ENCODE data around the gene SLC6A15.

The SLC6A15 gene

DNA sequence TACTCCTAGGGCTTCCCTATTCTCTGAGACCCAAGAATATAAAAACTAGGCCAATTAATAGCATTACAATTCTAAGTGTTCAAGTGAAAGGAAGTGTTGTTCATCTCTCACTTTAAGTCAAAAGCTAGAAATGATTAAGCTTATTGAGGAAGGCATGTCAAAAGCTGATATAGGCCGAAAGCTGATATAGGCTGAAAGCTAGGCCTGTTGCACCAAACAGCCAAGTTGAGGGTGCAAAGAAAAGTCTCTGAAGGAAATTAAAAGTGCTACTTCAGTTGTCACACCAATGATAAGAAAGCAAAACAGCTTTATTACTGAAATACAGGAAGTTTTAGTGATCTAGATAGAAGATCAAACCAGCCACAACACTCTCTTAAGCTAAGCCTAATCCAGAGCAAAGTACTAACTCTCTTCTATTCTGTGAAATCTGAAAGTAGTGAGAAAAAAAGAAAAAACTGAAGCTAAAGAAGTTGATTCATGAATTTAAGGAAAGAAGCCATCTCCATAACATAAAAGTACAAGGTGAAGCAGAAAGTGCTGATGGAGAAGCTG, 68.9 kb downstream of the SLC6A15 start:
- TF ChIP-seq GATA2 (IDR thresholded peaks at IDR 0.05; ENCODE audit: low read depth, low read length) (no peak), GATA3 (IDR thresholded peaks at IDR 0.05; ENCODE audit: low read depth, low read length) (no peak)

DNA sequence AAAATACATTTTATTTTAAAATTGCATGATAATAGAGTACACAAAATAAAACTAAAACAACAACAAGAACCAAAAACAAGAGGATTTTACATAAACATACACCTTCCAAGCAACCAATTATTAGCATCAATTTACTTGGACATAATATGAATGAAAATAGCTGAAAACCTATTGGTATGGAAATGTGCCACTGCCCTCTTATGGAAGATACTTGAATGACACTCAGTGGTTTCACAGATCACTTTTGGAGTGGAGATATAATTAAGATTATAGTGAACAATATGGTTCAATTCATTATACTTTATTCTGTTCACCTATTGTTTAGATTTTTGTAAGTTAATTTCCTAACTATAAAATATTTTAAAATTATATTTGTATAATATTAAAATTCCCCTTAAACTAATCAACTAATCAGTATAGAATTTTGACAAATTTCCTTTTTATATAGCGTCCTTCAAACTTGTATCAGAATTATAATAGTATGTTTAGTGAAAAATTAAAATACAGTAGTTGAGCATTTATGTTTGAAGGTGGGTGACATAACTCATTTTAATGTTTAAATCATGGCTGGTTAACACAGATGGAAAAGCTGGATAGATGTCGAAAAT, 70.1 kb downstream of the SLC6A15 start:
- no peak for TF ChIP-seq GATA3 (IDR thresholded peaks at IDR 0.05; ENCODE audit: low read depth, low read length)
- no peak for TF ChIP-seq GATA2 (IDR thresholded peaks at IDR 0.05; ENCODE audit: low read depth, low read length)

DNA sequence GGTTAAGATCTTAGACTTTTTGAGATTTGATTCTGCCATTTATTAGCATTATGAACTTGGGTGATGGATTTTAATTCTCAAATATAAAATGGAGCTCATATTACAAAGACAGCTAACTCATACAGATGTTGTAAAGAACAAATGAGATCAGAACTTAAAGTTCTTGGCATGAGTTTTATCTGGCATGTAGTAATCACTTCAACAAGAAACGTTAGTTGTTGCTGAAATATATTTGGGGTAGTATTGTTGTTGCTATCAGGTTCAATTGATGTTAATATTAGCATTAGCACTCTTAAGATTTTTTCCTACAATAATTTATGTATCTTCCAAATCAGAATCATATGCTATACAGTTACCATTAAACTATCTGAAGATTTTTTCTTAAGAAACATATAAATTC, 71.0 kb downstream of the SLC6A15 start:
- TF ChIP-seq GATA3 (IDR thresholded peaks at IDR 0.05; ENCODE audit: low read depth, low read length), result no peak
- no peak for TF ChIP-seq GATA2 (IDR thresholded peaks at IDR 0.05; ENCODE audit: low read depth, low read length)

DNA sequence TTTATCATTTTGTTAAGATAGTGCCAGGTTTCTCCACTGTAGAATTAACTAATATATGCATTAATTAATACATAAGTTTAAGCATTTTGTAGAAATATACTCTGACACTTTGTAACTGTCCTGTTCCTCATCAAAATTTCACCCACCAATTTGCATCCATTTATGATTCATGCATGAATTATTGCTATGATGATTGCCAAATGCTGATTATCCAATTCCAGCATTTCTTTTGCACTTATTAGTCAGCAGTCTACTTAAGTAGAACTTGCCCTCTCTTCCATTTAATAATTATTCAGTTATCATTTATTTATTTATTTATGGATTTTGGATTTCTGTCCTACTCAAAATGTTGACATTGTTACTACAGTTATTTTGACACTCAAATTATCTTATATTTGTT, 72.2 kb downstream of the SLC6A15 start:
- TF ChIP-seq GATA3 (IDR thresholded peaks at IDR 0.05; ENCODE audit: low read depth, low read length) (no peak), GATA2 (IDR thresholded peaks at IDR 0.05; ENCODE audit: low read depth, low read length) (no peak)

DNA sequence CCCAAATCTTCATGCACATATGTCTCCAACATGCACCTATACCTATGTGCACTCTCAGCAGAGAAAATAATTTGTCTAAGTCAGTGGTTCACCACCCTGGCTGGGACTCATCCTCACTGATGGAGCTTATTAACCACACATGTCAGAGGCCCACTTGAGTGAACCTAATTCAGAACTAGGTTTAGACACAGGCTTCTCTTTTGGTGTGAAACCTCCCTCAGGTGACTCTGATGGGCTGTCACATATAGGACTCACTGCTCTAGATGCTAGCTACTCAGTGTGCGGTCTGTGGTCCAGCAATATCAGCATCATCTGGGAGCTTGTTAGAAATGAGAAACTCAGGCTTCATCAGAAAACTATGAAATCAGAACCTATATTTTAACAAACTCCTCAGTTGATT, 85.7 kb downstream of the SLC6A15 start:
- TF ChIP-seq GATA2 (IDR thresholded peaks at IDR 0.05; ENCODE audit: low read depth, low read length), result no peak
- TF ChIP-seq GATA3 (IDR thresholded peaks at IDR 0.05; ENCODE audit: low read depth, low read length), result no peak

DNA sequence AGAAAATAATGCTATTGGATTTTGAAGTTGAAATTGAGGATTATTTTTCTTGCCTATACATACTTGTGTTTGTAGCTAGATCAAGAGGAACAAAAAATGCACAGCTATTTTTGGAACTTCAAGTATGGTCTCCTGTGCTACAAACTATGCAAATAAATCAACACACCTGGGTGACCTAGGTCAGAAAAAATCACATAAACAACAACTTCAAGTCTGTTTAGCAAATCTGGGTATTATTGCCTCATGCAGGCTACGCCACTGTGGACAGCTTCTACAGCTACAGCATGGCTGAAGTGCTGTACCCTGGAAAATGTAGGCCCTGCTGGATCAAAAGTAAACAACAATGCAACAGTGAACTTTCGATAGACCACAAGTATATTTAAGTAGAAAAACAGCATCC, 87.5 kb downstream of the SLC6A15 start:
- no peak for TF ChIP-seq GATA3 (IDR thresholded peaks at IDR 0.05; ENCODE audit: low read depth, low read length)
- no peak for TF ChIP-seq GATA2 (IDR thresholded peaks at IDR 0.05; ENCODE audit: low read depth, low read length)

DNA sequence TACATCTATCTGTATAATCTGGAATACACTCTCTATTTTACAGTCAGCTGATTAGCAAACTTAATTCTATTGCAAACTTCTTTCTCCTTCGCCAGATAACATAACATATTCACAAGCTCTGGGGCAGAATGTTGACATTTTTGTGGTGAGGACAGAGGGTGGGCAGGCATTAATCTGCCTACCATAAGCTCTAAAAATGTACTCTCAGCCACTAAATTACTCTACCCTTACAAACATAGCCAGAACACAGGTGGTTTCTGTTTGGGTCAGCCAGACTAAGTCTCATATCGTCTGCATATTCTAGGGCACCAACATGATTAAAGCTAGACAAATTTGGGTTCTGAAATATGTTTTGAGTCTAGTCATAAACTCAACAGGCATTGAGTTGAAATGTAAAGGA, 90.1 kb downstream of the SLC6A15 start:
- no peak for TF ChIP-seq GATA3 (IDR thresholded peaks at IDR 0.05; ENCODE audit: low read depth, low read length)
- TF ChIP-seq GATA2 (IDR thresholded peaks at IDR 0.05; ENCODE audit: low read depth, low read length), result no peak

DNA sequence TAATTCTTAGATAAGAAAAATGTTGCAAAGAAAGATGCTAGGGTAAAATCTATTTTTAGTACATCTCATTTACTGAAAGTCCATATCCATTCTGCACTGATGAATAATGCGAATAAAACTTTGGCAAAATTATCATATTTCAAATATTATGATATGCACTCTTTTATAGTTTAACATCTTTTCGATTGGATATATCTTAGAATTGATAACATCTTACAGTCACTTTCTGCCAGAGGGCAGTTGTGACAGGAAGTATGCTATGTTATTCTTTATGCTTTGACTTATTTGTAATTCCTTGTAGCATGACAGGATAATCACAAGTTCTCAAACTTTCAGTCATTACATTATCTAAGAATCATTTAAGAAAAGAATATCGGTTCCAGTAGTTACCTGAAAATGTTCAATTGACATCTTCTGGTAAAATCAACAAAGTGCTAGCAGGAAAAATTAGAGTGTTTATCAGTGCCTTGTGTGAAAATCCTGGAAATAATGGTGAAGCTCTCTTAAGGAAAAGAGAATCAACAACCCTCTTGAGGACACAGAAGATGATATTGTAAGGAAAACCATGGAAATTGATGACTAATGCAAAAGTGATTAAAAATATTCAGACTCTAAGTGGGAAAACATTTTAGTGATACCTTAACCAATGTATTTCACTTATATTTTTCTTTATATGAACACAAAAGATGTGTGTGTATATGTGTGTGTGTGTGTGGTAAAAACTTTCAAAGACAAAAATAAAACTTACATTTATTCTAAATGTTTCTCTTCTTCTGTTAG, 95.5 kb downstream of the SLC6A15 start:
- TF ChIP-seq GATA2 (IDR thresholded peaks at IDR 0.05; ENCODE audit: low read depth, low read length), result no peak
- no peak for TF ChIP-seq GATA3 (IDR thresholded peaks at IDR 0.05; ENCODE audit: low read depth, low read length)

DNA sequence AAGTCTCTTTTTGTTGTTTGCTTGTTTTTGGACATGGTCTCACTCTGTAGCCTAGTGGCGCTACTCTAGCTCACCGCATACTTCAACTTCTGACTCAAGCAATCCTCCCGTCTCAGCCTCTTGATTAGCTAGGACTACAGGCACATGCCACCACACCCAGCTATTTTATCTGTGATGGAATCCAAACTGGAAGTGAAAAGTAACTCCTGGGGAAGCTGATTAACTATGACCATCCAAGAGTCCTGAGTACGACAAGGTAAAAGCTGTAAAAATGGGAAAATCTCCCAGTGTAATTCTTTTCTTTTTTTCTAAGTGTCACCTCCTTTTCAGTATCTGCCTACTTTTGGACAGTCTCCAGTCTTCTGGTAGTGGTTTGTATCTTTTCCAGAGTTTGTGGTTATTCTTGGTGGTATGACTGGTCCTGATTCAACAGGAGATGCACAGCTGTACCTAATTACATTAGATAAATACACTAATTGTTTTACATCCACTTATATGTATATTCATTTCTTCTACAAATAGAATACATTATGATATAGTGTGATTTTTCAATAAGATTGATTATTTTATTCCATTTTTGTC, 97.8 kb downstream of the SLC6A15 start:
- TF ChIP-seq GATA3 (IDR thresholded peaks at IDR 0.05; ENCODE audit: low read depth, low read length) (no peak), GATA2 (IDR thresholded peaks at IDR 0.05; ENCODE audit: low read depth, low read length) (no peak)

DNA sequence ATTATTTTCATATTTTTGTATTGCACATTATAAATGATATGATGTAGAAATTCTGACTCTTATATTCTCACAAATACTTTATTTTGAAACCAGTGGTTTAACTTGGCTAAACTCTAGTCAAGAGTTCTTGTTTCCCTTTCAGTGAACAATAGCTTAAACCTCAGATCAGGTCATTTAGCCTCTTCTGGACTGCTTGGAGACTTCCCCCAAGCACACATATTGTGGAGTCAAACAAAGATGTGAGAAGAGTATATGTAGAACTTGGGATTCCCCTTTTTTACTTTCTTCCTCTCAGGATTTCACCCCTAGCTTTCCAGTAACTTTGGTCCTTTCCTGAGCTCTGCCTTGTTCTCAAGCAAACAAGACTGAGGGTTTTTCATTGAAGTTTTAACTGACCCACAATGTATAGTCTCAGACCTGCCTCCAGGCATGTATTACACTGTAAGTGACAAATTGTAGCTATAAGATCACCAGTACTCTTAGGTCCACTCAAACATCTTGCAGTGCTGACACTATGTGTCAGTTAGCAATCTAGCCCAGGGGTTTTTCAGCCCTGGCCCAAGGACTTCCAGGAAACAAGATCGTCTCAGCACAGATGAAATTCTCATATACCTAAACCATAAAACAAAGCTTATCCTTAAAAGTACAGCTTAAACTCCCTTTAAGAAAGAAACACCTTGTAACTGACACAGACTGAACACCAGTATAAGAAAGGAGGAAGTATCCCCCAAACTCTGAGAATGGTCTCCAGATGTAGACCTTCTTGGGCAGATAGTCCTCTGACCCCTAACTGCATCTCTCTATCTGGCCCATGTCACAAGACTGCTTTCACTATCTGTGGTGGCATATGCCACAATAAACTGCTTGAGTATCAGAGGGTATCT, 98.6 kb downstream of the SLC6A15 start:
- no peak for TF ChIP-seq GATA2 (IDR thresholded peaks at IDR 0.05; ENCODE audit: low read depth, low read length)
- TF ChIP-seq GATA3 (IDR thresholded peaks at IDR 0.05; ENCODE audit: low read depth, low read length), result no peak

DNA sequence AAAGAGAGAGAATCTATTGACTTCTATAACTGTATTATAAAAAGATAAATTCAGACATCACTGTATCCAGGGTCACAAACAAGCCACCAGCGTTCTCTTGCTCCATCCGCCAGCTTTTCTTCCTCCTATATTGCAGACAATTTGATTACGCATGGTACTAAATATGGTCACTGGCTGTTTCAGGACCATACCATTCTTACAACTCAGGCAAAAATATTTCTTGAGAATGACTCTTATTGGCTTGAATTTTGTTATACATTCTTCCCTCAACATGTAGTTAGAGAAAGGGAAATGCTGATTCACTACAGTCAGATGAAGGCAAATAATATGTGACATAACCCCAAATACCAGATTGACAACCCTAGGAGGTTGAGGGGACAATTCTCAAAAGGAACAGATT, 101.3 kb downstream of the SLC6A15 start:
- TF ChIP-seq GATA3 (IDR thresholded peaks at IDR 0.05; ENCODE audit: low read depth, low read length) (no peak), GATA2 (IDR thresholded peaks at IDR 0.05; ENCODE audit: low read depth, low read length) (no peak)

DNA sequence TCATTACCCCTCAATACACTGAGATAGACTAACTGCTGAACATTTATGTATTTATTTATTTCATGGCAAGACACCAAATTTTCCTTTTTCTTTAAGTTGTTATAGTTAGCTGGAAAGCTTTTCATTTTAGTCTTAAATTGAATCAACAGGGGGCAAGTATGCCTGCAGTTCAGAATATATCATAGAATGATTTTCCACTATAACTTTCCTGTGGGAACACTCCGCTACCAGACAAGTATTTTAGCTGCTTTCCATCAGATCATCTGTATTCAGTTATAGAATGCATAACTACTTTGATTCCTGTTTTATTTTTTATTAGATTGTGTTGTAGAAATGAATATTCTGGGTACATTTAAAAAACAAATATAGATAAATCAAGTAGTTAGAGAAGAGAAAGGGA, 102.0 kb downstream of the SLC6A15 start:
- TF ChIP-seq GATA2 (IDR thresholded peaks at IDR 0.05; ENCODE audit: low read depth, low read length) (no peak), GATA3 (IDR thresholded peaks at IDR 0.05; ENCODE audit: low read depth, low read length) (no peak)

All from SH-SY5Y (cell line).